ENCODE data around the gene RBFOX1.

The RBFOX1 gene

DNA sequence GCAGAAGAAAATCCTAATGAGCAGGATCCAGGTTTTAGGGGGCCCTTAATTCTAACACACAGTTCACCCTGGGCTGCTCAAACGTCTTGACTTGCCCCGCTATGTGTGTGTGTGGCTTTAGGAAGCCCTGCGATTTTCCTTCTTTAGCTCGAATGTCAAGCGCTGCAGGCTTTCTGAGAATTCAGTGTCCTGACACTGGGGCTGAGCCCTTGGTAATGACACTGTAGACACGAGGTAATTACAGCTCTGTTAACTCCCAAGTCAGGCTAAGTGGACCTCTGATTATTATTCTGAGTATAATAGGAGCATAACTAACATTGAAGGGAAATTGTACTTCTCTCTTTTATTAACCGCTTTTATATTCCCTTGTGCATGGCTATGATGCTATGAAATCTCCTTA is 202.1 kb downstream of the RBFOX1 start:
- no peak for DNase-seq

DNA sequence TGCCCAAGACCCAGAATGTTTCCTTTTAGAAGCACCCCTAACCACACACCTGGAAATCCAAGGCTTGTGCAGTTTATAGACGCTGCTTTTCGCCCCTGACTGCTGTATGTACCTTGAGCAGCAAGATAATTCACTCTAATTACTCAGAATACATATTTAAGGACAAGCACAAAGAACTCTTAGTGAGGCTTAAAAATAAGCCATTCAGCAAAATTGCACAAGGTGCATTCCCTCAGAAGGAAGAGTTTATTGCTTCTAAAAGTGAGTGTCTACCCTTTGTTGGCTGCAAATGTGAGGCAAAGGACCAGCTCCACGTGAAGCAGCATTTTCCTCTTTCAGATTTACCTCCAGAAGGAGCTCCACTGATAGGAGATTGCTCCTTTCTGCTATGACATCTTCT is 208.4 kb downstream of the RBFOX1 start:
- no peak for DNase-seq

DNA sequence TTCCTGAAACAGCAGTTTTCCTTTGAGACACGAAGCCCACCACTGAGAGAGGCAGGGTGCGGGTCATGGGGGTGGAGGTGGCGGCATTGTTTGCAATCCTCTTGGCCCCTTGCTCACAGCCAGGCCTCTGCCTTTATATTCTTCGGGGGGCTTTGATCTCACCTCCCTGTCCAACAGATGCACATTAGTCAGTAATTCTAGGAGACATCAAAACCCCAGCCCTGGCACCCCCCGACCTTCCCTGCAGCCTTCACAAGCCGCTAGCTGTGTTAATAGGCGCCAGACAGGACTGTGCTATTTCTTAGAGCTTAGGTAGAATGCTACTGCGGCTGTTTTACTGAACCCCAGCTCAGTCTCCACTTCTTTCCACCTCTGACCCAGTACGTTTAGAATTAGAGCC is 212.6 kb downstream of the RBFOX1 start:
- DNase-seq: no peak

DNA sequence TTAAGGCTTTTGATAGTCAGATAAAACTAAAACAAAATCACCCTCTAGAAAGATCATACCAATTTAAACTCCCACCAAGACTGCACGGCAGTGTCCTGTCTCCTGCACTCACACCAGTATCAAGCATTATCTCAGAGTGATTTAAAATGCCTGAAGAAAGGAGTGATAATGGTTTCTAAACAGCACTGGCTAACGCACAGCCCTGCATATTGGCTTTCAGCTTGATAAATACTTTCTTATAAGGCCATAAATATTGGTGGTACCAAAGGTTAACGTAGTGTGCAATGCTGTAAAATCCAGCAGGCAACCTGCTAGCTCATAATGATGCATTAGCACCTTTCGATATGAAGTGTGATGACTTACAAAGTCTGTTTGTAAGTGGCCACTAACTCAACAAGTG is 214.3 kb downstream of the RBFOX1 start:
- DNase-seq: no peak

DNA sequence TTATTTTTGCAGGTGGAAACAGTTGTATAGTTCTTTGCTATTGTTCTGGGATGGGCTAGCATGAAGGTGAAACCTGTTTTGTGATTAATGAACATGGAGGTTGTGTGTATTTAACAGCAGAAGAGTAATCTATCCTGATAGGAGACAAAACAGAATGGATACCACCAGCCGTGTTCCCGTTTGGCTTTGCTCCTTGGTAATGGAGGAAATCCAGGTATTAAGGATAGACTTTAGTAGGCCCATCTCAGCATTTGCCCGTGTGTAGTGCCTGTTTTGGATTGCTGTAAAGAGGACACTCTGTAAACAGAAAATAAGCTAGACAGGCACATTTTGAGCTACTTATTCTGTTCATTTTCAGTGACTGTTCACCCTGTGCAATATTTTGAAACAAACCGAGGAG is 215.1 kb downstream of the RBFOX1 start:
- no peak for DNase-seq

DNA sequence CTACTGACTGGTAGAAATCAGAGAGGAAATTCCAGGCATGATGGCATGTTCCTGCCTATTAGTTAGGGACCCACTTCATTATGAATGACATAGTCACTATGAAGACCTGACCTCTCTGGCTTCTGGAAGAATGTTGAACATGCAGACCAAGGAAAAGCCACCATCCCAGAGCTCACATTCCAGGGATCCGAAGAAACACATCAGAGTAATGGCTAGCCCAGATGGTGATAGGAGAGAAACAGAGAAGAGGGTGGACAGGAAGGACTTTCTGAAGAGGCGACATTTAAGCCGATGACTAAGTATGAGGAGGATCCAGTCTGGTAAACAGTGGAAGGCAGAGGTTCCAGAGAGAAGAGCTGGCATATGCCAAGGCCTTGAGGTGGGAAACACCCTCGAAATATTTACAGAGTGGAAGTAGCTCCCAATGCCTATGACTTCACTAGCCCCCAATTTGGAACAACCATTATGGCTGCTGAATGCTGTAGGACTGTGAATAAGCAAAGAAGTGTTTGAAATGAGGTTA is 216.2 kb downstream of the RBFOX1 start:
- no peak for DNase-seq

DNA sequence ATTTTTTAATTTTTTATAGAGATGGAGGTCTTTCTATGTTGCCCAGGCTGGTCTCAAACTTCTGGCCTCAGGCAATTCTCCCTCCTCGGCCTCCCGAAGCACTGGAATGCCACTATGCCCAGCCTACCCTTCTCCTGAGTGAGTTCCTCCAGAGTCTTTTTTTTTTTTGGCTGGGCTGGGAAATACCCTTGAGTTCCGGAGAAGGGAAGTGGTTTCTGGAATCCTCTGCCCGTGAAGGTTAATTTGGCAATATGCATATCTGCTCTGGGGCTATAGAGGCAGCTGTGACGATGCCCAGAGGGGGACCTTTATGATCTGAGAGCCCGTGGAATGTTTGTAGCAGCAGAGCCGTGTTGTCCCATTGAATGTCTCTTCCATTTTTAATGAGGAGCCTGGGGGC is 217.5 kb downstream of the RBFOX1 start:
- no peak for DNase-seq

DNA sequence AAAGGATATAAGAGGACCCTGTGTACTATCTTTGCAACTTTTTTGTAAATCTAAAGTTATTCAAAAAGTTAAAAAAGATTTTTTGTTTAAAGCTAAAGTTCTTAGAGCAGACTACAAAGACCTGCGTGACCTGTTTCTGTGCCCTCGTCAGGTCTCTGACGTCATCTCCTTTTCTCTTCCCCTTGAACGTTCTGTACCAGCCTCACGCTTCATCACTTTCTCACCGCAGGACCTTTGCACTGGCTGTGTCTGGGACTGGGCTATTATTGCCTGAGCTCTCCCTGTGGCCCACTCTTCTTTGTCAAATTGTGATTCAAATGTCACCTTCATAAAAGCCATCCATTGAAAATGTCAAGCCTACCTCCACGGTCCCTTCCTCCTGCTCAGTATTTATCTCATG is 222.8 kb downstream of the RBFOX1 start:
- DNase-seq: no peak

DNA sequence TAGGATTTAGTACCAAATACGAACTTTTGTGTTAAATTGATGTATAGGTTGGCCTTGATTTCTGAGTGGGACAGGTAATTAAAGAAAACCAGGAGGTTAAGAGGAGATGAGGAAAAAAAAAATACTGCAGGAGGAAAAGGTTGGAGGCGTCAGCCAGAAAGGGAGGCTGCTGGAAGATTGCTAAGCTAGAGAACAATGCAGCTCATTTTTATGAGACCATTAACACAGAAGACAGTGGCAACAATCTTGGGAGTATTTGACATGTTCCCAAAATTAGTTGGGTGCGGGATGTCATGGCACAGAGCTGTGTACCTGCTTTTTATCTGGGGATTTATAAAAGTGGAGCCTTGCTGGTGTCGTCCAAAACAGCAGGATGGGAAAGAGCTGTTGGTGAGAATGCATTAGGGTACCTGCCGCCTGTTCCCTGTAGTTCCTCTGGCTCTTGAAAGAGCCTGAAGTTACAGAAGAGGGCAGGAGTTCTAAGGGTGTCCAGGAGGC is 229.3 kb downstream of the RBFOX1 start:
- no peak for DNase-seq

DNA sequence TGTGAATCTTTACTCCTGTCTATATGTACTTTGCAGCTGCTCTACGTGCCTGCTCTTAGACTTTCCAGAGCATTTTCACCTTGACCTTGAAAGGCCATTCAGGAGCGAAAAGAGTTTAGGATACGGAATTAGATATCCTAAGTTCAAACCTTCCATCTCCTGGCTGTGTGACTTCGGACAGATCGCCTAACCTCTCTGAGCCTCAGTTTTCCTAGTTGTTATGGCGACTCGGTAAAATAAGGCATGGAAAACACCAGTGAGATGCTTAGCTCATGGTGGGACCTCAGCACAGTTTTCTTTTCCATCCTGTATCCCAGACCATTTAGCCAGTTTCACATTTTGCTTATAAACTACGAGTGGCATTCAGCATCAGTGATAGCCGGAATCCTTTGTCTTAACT is 233.7 kb downstream of the RBFOX1 start:
- DNase-seq: no peak

DNA sequence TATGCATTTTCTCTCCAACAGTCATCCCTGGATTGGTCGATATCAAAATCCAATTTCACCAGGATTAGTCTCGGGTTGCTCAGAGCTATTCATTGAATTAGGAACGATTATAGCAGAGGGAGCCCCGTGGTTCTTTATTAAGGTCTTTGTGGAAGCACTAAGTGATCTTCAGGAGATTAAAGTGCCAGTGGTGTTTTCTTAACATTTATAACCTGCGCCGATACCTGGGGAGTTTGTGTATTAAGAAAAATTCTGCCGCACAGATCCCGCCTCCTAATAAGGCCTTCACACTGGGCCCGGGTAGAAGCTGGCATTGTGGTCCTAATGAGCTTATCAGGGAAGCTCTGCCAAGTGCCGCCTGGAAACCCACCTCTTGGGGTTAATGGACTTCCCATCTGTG is 238.7 kb downstream of the RBFOX1 start:
- DNase-seq: no peak

DNA sequence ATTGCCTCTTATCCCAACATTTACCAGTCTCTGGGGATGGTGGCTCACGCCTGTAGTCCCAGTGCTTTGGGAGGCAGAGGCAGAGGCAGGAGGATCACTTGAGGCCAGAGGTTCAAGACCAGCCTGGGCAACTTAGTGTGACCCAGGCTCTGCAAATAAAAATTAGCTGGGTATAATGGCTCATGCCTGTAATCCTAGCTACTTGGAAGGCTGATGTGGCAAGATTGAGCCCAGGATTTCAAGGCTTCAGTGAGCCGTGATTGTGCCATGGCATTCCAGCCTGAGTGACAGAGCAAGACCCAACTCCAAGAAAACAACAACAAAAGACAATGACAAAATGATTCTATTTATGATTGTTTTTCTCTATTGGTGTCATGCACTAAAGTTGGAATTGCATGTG is 244.9 kb downstream of the RBFOX1 start:
- DNase-seq: no peak

DNA sequence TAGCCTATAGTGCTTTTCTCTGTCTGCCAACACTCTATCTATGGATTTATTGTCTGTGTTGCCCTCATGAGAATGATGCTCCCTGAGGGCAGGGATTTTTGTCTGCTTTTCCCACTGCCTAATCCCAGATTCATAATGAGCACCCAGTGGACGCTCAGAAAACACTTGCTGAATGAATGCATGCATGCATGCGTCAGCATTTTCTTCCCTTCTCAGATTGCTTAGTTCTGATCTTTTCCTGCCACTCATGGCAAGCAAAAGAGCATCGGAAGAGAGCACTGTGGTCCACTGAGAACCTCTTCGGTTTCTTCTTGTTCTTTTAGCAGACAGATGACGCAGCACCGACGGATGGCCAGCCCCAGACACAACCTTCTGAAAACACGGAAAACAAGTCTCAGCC is 246.8 kb downstream of the RBFOX1 start:
- no peak for DNase-seq

DNA sequence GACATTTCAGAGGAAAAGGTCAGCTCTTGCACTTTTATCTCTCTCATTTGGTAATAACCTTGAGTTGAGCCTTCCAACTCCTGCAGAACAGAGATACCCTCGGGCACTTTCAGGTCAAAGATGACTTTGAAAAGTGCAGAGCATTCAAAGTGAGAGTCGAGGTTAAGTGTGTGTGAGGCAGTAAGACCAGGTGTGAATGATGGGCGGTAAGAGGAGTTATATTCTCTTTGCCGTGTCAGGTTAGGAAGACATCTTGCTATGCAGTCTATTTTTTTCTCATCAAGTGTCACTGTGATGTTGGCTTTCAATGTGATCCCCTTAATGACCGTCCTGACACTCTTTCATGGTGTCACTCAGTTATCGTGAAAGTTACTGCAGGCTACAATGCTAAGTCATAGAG is 248.5 kb downstream of the RBFOX1 start:
- no peak for DNase-seq

DNA sequence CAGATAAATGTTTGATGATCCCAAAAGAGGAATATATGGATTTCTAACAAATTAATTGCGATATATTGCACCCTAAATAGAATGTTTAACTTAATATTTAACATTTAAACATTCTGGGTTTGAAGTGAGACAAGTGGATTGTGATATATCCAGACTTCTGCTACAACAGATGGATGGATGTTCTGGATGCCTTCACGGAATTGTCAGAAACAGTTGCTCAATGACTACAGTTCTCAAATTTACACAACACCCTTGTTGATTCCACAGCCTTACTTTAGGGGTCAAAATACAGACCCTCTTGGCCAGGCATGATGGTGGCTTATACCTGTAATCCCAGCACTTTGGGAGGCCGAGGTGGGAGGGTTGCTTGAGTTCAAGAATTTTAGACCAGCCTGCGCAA is 250.8 kb downstream of the RBFOX1 start:
- no peak for DNase-seq

DNA sequence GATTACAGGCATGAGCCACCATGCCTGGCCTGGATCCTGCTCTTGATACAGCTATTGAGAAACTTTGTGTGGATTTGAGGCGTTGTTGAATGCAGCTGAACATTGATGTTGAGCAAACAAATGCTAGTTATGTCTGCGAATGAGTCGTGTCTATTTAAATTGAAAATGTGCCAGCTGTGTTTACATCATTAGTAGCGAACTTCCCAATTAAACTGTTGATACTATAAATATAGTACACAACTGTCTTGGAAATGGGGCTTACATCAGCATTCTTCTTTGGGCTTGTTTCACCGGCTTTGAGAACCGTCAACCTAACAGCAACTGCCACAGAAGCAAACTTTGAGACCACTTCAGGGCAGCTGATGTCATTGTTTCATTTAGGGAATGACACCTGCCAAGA is 251.9 kb downstream of the RBFOX1 start:
- no peak for DNase-seq

DNA sequence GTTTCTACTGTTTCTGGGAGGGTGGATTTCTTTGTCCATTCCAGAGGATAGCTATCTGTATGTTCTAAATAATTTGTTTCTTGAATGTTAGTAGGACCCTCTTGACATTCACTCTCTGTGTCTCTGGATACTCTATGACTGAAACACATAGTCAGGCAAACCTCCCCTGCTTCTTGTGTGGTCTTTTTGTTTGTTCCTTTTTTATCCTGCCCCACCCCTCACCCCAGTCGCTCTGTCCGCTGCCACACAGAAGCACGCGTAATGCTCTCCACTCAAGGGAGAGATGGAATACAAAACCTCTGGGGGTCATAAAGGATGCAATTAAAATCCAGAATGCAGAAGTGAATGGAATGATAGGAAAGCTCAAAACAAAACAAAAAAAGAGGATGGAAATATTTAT is 253.1 kb downstream of the RBFOX1 start:
- DNase-seq: no peak

DNA sequence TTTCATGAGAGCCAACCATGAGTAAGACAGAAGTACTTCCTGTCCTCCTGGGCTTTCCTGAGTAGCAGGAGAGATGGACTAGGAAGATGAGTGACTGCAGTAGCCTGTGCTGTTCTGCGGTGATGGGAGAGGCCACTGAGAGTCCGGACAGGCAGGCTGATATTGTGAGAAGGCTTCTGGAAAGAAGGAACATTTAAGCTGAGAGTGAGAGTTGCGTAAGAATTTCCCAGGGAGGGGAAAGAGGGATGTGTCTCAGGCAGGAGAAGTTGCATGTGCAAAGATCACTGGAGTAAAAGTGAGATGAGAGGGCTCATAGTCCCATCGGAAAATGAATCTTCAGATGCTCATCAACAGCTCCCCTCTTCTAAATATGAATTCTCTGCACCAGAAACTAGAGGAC is 258.3 kb downstream of the RBFOX1 start:
- no peak for DNase-seq

DNA sequence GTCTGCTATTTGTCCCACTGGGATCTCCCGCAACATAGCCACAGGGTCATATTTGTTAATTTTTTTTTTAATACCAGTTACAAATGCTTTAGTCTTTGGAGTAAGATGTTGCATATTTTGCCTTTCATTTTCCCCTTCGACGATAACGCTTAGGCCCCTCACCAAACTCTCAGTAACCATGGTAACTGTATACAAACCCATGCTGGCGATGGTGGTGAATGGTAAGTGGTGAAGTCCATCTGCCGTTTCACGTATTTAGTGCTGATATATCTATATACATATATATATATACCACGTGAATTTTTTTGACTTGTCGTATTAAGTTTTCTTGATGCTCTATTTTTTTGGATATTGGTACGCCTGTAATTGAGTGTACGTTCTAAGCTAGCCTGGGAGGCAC is 263.7 kb downstream of the RBFOX1 start:
- DNase-seq: no peak

DNA sequence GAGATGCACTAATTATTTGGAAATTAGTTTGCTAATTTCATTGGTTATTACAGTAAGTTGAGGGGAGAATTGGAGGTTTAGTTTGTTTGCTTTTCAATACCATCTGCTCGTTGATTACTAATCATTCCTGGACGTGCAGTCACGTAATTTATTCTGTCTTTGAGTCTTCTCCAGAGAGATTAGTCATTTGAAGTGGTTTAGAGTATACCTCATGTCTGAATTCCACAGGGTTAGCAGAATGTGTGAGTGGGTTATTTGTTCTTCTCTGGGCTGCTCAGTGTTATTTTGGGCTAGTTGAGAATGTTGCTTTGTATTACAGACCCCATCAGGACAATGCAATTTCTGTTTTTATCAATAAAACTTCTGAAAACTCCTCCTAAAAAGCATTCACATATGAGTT is 265.0 kb downstream of the RBFOX1 start:
- no peak for DNase-seq

DNA sequence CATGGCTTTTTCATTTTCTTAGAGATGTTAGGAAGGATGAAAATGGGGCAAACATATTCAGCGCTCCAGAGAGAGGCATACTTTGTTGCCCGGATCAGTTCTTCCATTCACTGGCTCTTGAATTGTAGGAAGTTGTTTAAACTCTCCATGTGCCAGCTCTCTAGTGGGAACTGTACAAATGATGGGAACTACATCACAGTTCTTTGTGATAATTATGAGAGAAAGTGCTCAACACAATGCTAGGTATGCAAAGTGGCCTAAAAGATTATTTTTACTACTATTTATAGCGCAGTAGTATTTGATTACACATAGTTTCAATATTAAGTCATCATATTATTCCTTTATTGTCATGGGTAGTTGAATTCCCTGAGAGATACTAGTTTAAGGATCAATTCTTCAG is 268.5 kb downstream of the RBFOX1 start:
- no peak for DNase-seq

DNA sequence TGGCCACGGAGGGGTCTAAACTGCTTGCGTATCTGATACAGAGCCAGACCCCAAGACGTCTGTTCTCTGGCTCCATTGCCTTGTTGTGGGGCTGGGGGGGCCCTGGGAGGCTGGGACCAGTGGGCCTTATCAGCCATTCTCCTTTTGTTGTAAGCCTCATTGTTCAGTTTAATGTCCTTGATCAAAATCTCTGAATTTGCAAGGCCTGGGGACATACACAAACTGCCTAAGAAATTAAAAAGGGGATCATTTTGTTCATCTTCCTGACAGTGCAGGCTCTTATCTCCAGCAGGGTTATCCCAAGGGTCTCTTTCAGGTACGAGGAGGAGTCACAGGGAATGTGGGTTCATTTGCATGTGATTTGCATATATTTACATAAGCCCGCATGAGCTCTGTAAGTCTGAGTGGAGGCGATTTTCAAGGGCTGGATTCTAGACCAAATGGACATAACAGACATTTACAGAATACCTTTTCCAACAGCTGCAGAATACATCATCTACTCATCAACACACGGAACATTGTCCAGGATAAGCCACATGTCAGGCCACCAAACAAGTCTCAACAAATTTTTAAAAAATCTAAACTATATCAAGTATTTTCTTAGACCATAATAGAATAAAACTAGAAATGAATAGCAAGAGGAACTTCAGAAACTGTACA is 269.8 kb downstream of the RBFOX1 start:
- DNase-seq: no peak

DNA sequence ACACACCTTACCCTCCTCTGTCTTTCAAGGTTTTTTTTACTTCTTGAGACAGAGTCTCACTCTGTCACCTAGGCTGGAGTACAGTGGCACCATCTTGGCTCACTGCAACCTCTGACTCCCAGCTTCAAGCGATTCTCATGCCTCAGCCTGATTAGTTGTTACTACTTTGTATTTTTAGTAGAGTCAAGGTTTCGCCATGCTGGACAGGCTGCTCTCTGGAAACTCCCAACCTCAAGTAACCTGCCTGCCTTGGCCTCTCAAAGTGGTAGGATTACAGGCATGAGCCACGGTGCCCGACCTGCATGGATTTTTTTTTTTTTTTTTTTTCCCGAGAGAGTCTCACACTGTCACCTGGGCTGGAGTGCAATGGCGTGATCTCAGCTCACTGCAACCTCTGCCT is 273.2 kb downstream of the RBFOX1 start:
- no peak for DNase-seq

DNA sequence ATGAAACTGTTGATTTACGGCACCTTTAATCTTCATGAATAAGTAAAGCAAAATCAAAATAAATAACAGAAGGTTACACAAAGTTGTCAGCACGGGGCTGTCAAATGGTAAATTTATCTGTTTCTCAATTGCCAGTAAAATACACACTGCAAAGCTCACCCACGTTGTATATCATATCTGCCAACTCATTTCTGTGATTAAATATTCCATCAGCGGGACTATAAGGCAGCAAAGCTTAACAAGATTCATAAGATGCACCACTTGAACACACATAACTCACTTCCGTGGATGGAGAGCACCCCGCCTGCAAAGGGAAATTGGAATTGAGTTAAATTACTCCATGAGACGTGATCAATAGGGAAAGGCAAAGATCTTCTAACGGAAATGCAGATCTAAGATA is 280.0 kb downstream of the RBFOX1 start:
- no peak for DNase-seq

DNA sequence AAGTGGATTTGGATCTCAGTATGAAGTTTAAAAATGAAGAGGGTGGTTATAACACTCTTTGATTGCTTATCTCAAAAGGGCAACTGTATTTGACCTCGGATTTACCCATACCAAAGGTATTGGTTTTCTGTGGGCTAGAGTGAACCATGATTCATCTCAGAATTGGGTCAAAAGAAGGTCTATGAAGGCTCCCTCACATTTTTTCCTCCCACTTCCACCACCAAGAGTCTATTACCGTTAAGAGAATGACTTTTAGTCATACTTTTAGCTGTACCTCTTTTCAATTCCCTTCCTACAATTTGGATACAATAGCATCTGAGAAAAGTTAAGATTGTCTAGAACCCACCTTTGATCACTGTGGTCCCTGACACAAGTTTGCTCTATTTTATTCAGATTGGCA is 280.9 kb downstream of the RBFOX1 start:
- DNase-seq: no peak
